ENCODE measurements around the gene TRA2A.
"Not testable (repeated sequence)": the region's sequence is repeated elsewhere in the genome, so short reads cannot be mapped to it uniquely, and the experiment has no call there.

Gene TRA2A

GRCh38 chr7:23531050-23531793 is 559 bp downstream of the TRA2A start:
- in situ Hi-C loops (cut with HindIII; ENCODE audit: low sequenced_read_pairs), result no loop called here
- H3K4me3 ChIP-seq (ENCODE audit: low read depth, low read length), result peak overlapping the region; percentile 100
- TF ChIP-seq CTCF (IDR thresholded peaks at IDR 0.05; ENCODE audit: low read depth, low read length), result no peak
- DNase-seq (ENCODE audit: low read depth, low spot score), result peak; percentile 68

- TF ChIP-seq CTCF (IDR thresholded peaks at IDR 0.05; ENCODE audit: low read depth, low read length), result peak; percentile 1
- peak; percentile 30 for DNase-seq (ENCODE audit: low read depth, low spot score)
- H3K4me3 ChIP-seq (ENCODE audit: low read depth, low read length), result peak overlapping the region; percentile 100
- in situ Hi-C loops (cut with HindIII; ENCODE audit: low sequenced_read_pairs), result no loop called here
Measured at GRCh38 chr7:23530405-23530804, 1.4 kb downstream of the TRA2A start.

DNA sequence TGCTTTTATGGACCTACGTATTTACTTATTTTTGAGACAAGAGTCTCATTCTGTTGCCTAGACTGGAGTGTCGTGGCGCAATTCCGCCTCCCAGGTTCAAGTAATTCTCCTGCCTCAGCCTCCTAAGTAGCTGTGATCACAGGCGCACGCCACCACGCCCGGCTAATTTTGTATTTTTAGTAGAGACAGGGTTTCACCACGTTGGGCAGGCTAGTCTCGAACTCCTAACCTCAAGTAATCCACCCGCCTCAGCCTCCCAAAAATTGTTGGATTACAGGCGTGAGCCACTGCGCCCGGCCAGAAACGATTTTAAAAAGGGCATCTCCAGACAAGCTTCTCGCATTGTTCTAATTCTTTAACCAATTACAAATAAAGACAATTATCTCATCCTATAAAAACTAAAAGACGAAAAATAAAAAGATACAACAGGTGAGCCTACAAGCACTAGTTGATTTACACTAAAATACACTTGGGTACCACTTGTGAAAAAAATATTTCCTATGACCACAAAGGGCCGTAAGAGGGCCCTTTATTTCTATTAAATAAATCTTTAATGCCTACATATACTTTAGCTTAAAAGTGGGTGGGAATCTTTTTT is 2.4 kb downstream of the TRA2A start:
- TF ChIP-seq CTCF (IDR thresholded peaks at IDR 0.05; ENCODE audit: low read depth, low read length), result no peak
- peak overlapping the region; percentile 100 for H3K4me3 ChIP-seq (ENCODE audit: low read depth, low read length)
- no peak for DNase-seq (ENCODE audit: low read depth, low spot score)
- in situ Hi-C loops (cut with HindIII; ENCODE audit: low sequenced_read_pairs), result no loop called here

DNA sequence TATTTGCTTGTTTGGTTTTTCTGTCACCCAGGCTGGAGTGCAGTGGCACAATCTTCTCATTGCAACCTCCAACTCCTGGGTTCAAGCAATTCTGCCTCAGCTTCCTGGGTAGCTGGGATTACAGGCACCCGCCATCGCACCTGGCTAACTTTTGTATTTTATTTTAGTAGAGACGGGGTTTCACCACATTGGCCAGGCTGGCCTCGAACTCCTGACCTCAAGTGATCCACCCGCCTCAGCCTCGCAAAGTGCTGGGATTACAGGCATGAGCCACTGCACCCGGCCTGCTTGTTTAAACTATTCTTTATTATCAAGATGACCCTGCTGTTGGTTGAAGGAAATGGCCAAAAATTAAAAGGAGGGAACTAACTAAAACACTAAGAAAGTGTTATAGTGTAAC is 6.2 kb downstream of the TRA2A start:
- in situ Hi-C loops (cut with HindIII; ENCODE audit: low sequenced_read_pairs); H3K4me3 ChIP-seq (ENCODE audit: low read depth, low read length); DNase-seq (ENCODE audit: low read depth, low spot score): not testable (repeated sequence)

DNA sequence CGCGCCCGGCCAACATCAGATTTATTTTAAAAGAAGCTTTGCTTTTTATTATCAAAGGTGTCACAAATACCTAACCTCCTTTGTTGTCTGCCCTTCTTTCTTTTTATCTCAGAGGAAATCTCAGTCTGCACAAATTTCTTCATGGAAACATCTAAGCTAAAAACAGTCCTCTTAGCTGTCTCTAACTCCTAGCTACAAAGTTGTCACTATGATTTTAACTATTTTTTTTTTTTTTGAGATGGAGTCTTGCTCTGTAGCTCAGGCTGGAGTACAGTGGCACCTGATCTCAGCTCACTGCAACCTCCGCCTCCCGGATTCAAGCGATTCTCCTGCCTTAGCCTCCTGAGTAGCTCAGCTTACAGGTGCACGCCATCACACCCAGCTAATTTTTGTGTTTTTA is 7.3 kb downstream of the TRA2A start:
- in situ Hi-C loops (cut with HindIII; ENCODE audit: low sequenced_read_pairs), result no loop called here
- no peak for TF ChIP-seq CTCF (IDR thresholded peaks at IDR 0.05; ENCODE audit: low read depth, low read length)
- no peak overlapping the region for H3K4me3 ChIP-seq (ENCODE audit: low read depth, low read length)
- no peak for DNase-seq (ENCODE audit: low read depth, low spot score)

DNA sequence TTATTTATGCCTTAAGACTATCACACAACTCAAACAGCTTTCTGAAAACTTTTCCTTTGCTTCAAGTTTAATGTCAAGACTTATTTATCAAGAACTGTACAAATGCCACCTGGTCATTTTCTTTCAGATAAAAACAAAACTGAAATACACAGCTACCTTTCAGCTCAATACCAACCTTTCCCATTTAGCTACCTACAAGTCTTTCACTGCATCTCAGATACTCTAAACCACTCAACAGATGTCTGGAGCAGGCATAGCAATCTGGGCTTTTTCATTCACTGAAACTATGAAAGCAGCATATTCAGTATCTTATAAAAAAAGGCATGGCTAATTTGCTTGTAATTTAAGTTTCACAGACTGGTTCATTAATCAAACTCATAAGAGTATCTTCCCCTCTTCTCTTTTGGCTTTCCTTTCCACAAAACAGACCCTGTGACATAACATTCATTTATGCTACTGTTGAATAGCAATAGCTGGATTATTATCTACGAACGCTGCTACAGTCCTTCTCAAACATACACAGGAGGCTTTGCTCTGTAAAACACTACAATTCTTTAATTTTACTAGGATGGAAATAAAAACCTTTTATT is 8.2 kb downstream of the TRA2A start:
- DNase-seq (ENCODE audit: low read depth, low spot score), result no peak
- no peak for TF ChIP-seq CTCF (IDR thresholded peaks at IDR 0.05; ENCODE audit: low read depth, low read length)
- no peak overlapping the region for H3K4me3 ChIP-seq (ENCODE audit: low read depth, low read length)
- in situ Hi-C loops (cut with HindIII; ENCODE audit: low sequenced_read_pairs), result no loop called here

- no peak overlapping the region for H3K4me3 ChIP-seq (ENCODE audit: low read depth, low read length)
- in situ Hi-C loops (cut with HindIII; ENCODE audit: low sequenced_read_pairs), result no loop called here
- DNase-seq (ENCODE audit: low read depth, low spot score), result no peak
- TF ChIP-seq CTCF (IDR thresholded peaks at IDR 0.05; ENCODE audit: low read depth, low read length), result peak; percentile 27
Measured at GRCh38 chr7:23520582-23520981, 11.2 kb downstream of the TRA2A start.

Data from astrocyte of the spinal cord (primary cell).